Jurkat, Clone E6-1 (cell line): ENCODE data around the gene THADA.

Experiments
- DNase-seq: peaks from one replicate; pipeline ENCODE4 v3.0.0-alpha.2; 2011; ENCODE audit warnings: low read depth, low spot score
- H3K4me3 ChIP-seq: 2 replicates; pipeline ENCODE4 v1.5.1; 2011; ENCODE audit warnings: mild to moderate bottlenecking, low read length, control low read depth, moderate library complexity

Gene THADA

DNA sequence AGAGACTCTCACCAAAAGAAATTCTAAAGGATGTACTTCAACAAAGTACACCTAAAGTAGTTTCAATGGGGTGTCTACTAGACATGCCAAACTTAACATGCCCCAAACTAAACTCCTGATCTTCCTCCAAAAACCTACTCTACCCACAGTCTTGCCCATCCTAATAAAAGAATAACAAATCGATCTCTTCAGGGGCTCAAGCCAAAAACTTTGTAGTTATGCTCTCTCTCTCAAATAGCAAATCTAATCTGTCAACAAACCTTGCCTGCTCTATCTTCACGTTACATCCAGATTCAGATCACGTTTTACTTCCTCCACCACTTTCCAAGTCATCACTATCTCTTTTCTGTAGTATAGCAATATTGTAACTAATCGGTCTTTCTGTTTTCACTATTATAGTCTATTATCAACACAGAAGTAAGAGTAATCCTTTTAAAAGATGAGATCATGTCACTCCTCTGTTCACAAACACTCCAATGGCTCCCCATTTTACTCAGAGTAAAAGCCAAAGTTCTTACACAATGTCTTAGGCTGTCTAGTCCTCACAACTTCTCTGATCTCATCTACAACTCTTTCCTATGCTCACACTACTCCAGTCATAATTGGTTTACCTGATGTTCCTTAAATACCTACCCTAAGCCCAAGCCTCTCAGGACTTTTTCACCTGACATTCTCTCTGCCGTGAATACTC, 79.9 kb downstream of the THADA start:
- DNase-seq, result no peak
- H3K4me3 ChIP-seq, result no peak overlapping the region

GRCh38 chr2:43515248-43515647, 80.6 kb downstream of the THADA start:
- no peak overlapping the region for H3K4me3 ChIP-seq
- no peak for DNase-seq

- DNase-seq, result no peak
- no peak overlapping the region for H3K4me3 ChIP-seq
These were observed 82.0 kb downstream of the THADA start for GRCh38 chr2:43513796-43514195.

GRCh38 chr2:43513216-43513615, 82.6 kb downstream of the THADA start:
- no peak for DNase-seq
- no peak overlapping the region for H3K4me3 ChIP-seq

DNA sequence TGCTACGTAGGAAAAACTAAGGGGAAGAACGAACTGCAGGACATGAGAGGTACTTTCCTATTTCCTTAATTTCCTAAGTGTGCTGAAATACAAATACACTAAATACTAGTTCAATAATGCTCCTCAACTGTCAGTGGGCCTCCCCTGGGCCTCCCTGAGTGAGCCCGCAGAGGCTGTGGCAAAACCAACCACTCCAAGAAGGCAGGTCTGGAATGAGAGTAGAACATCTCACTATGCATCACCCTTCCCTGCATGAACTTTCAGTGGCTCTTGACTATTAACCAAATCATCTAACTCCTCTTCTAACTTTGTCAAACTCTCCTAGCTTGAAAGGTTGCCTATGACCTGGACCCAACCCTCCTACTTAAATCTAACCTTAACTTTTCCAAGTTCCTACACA, 84.6 kb downstream of the THADA start:
- DNase-seq, result no peak
- H3K4me3 ChIP-seq, result no peak overlapping the region

DNA sequence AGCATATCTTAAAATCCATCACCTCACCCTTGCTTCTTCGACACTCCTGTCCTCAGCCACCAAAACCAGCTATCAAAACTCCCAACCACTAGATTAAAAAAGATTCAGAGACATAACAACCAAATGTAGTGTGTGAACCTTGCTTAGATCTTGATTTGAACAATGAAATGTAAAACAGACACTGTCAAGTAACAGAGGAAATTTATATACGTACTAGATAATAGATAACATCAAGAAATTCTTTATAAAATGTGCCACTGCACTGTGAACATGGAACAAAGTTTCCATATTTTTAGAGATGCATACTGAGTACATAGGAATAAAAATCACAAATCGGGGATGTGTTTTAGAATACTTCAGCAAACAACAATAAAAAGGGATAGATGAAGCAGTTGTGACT, 86.0 kb downstream of the THADA start:
- H3K4me3 ChIP-seq, result no peak overlapping the region
- no peak for DNase-seq

DNA sequence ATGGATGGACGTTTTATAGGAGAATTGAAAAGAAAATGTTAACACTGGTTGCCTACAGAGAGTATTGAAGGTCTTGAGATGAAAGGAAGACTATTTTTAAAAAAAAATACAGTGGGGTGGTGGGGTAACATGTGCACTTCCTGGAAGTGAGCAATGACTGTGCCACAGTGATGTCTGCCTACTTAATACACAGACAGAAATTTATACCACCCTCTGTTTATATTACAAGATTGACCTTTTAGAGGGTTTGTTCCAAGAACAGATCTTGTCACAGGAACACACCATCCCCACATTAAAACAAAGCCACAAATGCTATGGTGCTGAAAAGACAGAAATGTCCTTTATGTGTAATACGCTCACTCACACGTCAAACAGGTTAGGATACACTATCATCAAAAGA, 87.6 kb downstream of the THADA start:
- no peak overlapping the region for H3K4me3 ChIP-seq
- DNase-seq, result no peak

DNA sequence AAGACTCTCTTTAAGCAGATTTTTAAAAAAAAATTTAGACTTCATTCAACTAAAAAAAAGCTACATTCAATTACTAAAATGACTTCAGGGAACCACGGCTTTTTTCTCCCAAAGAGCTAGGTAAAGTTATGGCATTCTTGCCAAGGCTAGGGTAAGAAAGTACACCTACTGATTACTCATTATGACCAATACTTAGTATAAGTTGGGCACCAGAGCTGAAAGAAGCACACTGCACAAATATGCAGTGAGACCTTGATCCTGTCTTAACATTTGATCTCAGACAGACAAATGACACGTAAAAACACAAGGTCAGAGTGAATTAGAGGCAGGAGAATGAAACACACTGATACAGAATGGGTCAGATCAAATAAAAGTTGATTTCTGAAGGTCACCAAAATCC, 88.7 kb downstream of the THADA start:
- no peak overlapping the region for H3K4me3 ChIP-seq
- no peak for DNase-seq

DNA sequence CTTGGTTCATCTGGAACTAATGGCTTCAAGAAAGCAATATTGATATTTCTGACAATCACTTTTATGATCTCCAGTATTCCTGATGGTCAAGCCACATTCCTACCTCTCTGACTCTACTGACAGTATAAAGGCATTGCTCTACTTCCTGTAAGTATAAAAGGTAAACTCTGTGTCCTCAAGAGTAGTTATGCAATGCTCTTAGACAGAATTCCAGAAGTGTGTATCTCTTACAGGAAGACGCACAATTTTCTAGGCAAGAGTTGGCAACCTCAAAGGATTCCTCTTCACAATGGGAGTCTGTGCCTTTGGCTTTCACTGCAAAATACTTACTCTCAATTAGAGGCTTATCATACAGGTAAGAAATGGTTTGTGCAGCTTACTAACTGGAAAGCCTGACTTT, 100.1 kb downstream of the THADA start:
- DNase-seq, result no peak
- H3K4me3 ChIP-seq, result no peak overlapping the region

DNA sequence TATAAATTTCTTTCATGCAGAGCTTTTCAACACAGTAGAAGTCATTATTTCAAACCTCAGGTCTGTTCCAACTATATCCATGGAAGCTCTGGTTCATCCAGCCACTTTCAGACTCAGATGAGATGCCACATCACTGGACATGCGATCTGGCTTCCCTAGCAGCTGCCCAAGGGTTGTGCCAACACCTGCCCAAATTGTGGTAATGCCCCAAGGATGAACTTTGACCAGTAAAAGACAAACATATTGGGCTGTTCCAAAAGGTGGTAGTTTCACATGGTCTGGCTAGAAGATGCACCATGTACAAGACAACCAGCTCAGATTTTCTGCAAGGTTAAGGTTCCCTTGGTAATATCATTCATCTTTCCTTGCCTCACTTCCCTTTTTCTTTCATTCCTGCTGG, 101.9 kb downstream of the THADA start:
- no peak for DNase-seq

DNA sequence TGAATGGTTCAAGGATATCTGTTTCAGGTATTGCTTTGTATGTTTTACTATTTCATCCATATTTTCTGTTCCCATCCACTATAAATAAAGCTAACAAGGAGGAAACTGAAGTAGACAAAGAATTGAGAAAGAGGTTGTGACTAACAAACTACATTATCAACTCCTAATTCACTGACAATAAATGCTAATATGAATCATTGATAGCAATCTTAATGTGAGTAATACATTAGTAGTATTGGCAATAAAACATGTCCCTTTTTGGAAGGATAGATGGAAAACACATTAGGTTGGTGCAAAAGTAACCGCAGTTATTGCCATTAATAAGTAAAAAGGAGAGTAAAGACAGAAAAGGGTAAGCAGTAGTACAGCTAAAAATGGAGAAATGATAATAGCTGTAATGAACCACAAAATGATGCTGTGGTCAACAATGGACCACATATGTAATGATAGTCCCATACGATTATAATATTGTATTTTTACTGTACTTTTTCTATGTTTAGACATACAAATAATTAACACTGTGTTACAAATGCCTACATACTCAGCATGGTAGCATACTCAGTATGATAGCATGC, 104.7 kb downstream of the THADA start:
- H3K4me3 ChIP-seq, result no peak overlapping the region
- no peak for DNase-seq

More for the DNA sequence above, 101.9 kb downstream of the THADA start:
- H3K4me3 ChIP-seq, result no peak overlapping the region

DNA sequence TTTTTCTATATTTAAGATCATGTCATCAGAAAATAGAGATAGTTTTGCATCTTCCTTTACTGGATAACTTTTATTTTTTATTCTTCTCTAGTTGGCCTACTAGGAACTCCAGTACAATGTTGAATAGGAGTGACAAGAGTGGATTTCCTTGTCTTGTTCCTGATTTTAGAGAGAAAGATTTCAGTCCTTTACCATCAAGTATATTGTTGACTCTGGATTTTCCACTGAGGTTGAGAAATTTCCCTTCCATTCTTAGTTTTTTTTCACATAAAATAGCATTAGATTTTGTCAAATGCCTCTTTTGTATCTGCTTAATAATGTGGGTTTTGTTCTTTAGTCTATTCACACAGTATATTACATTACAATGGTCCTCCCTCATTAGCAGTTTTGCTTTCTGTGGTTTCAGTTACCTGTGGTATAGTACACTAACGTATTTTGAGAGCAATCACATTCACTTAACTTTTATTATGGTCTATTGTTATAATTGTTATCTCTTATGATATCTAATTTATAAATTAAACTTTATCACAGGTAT, 105.5 kb downstream of the THADA start:
- H3K4me3 ChIP-seq, result no peak overlapping the region
- no peak for DNase-seq

- DNase-seq, result no peak
These were observed 107.1 kb downstream of the THADA start for GRCh38 chr2:43488737-43489136.

DNA sequence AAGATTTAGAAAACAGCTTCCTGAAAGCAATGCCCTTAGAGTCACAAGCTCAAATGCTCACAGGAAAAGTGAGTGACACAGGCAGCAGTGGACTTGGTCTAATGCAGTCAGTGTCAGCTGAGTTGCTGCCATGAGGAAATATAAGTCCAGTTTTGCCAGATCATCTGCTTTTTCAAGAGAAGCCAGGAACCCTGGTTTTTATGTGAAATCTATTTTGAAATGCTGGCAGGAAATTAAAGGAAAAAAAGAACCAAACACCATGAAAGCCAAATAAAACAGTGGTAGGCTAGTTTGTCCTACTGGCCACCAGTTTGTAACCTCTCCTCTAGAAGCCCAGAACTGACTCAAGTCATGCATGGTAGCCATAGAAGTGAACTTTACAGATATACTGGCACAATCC, 109.2 kb downstream of the THADA start:
- no peak for DNase-seq
- H3K4me3 ChIP-seq, result no peak overlapping the region

More at GRCh38 chr2:43488737-43489136, 107.1 kb downstream of the THADA start:
- H3K4me3 ChIP-seq, result no peak overlapping the region

DNA sequence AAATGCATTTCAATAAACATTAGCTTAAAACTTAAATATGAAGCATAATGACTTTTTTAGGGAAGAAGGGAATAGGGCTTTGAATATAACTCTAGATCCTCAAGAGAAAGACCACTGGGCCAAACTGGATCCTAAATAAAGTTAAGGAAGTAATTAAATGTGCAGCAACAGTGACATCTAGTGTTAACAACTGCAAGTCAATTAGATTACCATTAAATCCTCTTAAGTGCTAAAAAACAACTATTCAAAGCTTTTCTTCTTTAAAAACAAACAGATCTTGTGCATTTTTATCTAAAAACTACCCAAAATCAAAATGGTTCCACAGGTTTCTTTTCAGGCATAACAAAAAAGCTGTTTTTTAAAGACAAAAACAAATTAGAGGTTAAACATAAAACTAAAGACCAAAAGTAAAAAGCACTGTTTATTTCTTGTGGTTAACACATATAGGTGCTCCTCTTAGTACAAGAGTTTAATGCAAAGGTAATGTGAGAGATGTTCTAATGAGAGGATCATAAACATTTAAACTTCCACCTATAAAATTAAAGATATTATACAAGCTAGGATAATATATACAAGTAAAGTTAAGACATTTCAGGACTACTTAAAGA, 111.4 kb downstream of the THADA start:
- no peak overlapping the region for H3K4me3 ChIP-seq
- peak; percentile 48 for DNase-seq

- H3K4me3 ChIP-seq, result no peak overlapping the region
- DNase-seq, result no peak
These were observed 112.9 kb downstream of the THADA start for GRCh38 chr2:43482961-43483360.

DNA sequence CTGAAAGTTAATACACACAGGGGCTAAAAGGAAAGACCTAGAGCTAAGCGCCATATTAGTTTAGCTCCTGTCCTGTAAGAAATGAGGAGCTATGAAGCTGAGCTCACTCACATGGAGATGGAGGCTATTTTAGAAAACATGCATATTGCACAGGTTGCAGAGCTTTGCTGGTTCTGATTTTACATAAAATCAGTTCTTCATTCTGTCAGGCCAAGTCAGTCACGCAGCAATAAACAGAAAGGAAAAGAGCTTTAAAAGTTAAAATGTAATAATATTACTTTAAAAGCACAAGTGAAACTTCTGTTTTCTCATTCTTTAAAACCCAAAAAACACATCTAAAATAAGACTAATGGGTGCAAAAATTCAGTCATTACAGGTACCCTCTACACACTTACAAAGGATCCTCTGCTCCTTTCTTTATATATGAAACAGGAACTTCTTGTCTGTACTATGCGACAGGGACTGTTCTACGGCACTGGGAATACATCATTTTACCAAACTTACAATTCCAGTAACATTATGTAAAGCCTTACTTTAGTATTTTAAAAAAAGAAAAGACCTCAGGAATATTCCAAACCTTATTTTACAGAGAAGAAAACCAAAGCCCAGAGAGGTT, 113.8 kb downstream of the THADA start:
- no peak overlapping the region for H3K4me3 ChIP-seq
- no peak for DNase-seq

DNA sequence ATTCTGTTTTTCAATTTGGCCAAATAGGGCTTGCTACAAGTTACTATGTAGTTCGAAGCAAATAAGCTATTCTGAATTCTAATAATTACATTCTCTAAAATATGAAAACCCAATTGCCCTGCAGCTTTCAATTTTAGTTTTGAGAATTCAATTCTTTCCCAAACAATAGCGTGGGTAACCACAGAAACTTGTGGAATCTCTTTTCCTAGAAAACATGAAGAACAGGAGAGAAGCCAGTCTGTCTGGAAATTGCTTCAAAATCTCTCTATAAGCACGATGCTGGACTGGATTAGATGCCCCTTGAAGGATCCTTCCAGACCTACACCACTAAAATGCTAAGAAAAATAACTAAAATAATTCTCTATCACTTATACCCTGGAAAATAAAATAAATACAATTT, 115.0 kb downstream of the THADA start:
- no peak for DNase-seq
- no peak overlapping the region for H3K4me3 ChIP-seq

DNA sequence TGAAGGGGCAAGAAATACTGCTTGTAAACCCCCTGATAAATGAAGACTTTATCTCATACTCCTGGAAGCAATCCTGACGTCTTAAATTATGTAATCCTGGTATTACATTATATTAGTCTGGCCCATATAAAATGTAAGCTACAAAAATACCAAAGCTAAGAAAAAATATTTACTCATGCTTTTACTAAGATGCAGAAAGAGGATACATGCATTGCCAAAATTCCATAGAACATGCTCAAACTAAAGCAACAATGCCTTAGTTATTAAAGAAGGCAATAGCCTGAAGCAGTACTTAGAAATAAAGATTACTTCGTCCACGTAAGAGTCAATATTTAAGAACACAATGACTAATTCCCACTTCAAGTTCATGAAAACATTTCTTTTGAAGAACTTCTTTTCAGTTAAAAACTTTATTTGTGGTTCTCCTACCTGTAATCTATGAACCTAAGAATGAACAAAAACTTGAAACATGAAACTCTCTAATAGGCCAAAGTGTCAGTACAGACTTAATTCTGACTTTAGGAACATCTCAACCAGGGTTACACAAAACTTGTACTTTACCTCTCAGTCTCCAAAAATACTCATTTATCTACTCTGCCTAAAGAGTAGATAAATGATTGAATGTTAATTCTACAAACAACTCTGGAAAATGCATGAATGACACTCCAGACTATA, 117.3 kb downstream of the THADA start:
- no peak for DNase-seq
- H3K4me3 ChIP-seq, result no peak overlapping the region

DNA sequence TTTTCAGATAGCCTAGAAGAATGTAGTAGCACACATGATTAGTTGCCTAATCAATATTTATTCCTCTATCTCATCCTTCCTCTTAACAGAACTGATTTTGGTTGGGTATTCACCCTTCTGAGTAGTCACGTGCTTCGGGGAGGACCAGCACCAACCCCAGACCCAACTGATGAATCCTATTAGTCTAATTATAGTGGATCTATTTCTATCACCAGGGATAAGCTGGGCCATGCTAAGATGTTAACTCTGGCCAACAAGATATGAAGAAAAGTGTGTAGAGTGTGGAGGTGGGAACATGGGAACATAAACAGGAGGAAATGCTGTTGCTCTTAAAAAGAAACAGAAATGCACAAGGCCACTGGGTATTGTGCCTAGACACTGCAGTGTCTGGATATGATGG, 119.9 kb downstream of the THADA start:
- no peak overlapping the region for H3K4me3 ChIP-seq
- no peak for DNase-seq
